Measurements from ENCODE around the gene GSTT2.
"Not testable (repeated sequence)": the region's sequence is repeated elsewhere in the genome, so short reads cannot be mapped to it uniquely, and the experiment has no call there.

The GSTT2 gene

GRCh38 chr22:23974836-23975352 lies 5.0 kb upstream of the GSTT2 start:
- DNase-seq = not testable (repeated sequence)

GRCh38 chr22:23977304-23977703 lies 2.6 kb upstream of the GSTT2 start:
- DNase-seq = not testable (repeated sequence)

GRCh38 chr22:23980567-23980966 lies 633 bp downstream of the GSTT2 start:
- not testable (repeated sequence) for DNase-seq

DNA sequence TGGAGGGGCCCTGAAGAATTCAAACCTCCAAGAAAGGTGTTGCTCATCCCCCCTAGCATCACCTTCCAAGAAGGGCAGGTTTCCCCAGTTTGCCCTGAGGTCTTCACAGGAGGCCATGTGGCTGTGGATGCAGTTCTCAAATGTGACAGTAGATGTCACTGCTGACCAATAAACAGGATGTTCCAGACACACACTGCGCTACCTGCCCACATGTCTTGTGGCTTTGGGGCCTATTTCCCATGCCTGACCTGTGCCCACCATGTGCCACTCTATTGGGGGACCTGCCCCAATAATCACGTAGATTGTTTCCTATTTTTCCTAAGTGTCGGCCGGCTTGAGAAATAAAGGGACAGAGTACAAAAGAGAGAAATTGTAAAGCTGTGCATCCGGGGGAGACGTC lies 4.5 kb downstream of the GSTT2 start:
- no peak for DNase-seq

- not testable (repeated sequence) for DNase-seq
These were observed 6.2 kb downstream of the GSTT2 start for GRCh38 chr22:23986089-23986488.

DNA sequence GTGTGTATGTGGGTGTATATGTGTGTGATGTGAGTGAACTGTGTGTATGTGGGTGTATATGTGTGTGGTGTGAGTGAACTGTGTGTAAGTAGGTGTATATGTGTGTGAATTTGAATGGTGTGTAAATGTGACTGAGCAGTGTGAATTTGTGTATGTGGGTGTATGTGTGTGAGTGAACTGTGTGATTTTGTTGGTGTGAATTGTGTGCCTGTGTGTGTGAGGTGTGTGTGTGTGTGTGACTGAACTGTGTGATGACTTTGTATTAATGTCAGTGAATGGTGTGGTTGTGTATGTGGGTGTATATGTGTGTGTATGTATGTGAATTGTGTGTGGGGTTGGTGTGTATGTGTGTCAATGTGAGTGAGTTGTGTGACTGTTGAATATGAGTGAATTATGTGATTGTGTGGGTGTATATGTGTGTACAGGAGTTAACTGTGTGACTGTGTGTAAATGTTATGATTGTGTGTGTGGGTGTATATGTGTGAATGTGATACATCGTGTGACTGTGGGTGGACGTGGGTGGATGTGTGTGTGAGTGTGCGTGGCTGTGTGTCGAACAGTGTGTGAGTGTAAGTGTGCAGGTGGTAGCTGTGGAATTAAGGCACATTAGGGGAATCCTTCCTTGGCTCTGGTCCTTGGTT lies 6.7 kb downstream of the GSTT2 start:
- not testable (repeated sequence) for DNase-seq

DNA sequence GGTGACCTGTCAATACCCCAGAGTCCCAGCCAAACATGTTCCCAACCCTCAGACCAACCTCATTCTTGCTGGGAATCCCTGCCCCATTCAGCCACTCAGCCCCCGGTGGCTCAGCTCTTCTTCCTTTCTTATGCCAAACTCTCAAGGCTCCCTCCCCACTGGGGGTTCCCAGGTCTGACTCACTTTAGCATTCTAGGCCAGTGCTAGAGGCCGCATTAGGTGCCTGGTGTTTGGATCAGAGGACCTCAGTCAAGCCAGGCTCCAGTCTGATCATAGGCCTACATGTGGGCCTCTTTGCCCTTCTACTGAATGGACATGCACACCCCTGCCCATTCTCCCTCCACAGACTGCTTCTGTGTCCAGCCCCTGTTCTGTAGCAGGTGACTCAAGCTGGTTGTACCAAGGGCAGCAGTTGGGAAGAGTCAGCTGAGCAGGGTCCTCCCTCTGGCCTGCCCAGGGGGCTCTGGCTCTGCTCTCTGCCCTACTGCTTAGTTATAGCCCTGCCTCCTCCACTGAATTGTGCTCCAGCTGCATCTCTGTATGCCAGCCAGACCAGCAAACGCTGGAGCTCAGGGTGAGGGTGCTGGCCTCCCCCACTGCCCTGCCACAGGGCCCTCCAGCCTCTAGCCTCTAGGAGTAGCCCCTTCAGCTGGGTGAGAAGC lies 9.8 kb downstream of the GSTT2 start:
- not testable (repeated sequence) for DNase-seq

DNA sequence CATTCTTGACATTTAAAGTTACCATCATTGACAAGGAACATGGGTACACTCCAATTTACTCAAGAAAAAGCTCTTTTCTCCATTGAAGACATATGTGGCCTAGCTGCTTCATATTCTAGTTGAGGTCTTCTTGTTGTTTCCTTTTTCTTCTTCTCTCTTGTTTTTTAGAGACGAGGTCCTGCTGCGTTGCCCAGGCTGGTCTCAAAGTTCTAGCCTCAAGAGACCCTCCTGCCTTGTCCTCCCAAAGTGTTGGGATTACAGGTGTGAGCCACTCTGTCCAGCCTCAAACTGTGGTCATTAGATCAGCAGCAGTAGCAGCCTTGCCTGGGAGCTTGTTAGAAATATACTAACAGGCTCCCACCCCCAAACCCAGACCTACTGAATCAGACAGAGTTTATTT lies 13.1 kb downstream of the GSTT2 start:
- not testable (repeated sequence) for DNase-seq

- not testable (repeated sequence) for DNase-seq
These were observed 13.7 kb downstream of the GSTT2 start for GRCh38 chr22:23993581-23994177.

DNA sequence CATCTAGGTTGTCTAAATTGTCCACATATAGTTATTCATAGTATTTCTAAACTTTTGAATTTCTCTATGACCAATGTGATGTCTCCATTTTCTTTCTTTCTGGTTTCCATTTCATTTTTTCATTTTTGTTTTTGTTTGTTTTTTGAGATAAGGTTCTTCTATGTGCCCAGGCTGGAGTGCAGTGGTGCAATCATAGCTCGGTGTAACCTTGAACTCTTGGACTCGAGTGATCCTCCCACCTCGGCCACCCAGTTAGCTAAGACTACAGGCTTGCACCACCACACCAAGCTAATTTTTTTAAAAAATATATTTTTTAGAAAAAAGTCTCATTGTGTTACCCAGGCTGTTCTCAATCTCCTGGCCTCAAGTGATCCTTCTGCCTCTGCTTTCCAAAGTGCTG lies 17.2 kb downstream of the GSTT2 start:
- DNase-seq = no peak

- DNase-seq = not testable (repeated sequence)
These were observed 19.8 kb downstream of the GSTT2 start for GRCh38 chr22:23999779-24000178.

DNA sequence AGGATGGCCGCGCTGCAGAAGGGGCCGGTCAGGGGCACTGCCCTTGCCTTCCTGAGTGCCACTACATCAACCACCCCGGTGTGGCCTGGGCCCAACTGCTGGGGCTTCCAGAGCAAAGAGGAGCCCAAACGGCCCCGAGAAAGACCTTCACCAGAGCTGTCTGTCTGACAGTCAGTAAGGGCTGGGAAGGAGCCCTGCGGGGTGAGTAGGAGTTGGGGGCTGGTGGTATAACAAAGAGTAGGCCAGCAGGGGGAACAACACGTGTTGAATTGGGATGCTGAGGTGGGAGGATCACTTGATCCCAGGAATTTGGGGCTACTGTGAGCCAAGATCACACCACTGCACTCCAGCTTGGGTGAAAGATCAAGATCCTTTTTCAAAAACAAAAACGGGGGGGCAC lies 21.4 kb downstream of the GSTT2 start:
- DNase-seq = no peak

DNA sequence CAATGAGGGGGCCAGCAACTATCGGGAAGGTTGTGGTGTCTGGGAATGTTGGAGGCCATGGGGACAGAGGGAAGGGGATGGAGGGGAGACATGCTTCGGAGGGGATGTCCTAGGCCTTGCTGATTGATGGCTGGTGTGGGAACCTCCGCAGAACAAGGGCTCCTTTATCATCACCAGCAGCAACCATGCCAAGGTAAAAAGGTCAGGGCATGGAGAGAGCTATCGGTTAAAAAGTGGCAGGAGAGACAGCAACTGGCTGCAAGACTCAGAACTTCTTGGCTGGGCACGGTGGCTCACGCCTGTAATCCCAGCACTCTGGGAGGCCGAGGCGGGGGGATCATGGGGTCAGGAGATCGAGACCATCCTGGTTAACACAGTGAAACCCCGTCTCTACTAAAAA lies 22.3 kb downstream of the GSTT2 start:
- DNase-seq = no peak

- DNase-seq = no peak
These were observed 22.9 kb downstream of the GSTT2 start for GRCh38 chr22:24002851-24003250.

- DNase-seq = no peak
These were observed 24.0 kb downstream of the GSTT2 start for GRCh38 chr22:24003887-24004286.

- DNase-seq = no peak
These were observed 25.3 kb downstream of the GSTT2 start, which contains the start of gene GSTT4 for GRCh38 chr22:24005201-24005600. TSS of gene GSTT4 (minus strand) at chr22:24005453. CDS start at chr22:24005356, 97 bp downstream.

DNA sequence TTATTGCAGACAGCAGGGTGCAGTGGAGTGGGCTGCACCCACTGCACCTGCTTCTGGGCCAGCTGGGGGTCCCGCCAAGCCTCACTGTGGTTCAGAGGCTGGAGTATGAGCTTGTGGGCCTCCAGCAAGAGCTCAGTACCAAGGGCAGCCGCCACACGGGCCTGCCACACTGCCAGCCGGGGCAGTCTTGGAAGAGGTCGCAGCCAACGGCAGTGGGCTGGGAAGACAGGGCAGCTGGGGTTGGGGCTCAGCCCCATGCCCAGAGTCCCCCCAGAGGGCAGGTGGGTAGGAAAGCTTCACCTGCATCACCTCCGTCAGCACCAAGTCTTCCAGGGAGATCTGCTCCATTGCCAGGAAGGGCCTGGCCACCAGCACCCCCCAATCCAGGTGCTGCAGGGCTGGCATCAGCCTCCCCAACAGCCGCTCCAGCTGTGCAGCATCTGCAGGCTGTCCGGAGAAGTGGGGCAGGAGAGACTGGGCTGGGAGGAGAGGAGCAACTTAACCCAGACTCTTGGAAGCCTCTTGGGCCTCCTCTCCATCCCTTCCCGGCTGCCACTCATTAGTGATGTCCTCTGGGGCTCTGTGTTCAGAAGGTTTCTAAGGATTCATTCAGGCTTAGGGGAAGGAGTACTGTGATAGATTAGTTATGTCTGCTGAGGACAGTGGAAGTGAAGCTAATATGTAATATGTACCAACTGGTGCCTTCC lies 26.4 kb downstream of the GSTT2 start:
- no peak for DNase-seq

DNA sequence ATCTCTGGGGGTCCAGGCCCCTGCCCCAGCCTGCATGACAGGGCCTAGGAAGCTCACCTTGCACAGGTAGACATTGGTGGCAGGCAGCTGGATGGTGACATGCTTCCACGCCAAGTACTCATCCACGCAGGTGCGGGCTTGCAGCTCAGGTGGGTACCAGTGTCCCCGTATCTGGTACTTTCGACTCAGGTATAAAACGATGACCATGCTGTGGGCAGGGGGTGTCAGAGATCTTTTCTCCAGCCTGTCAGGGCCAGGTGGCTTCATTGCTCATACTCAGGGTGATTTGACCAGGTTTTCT lies 26.9 kb downstream of the GSTT2 start:
- no peak for DNase-seq

DNA sequence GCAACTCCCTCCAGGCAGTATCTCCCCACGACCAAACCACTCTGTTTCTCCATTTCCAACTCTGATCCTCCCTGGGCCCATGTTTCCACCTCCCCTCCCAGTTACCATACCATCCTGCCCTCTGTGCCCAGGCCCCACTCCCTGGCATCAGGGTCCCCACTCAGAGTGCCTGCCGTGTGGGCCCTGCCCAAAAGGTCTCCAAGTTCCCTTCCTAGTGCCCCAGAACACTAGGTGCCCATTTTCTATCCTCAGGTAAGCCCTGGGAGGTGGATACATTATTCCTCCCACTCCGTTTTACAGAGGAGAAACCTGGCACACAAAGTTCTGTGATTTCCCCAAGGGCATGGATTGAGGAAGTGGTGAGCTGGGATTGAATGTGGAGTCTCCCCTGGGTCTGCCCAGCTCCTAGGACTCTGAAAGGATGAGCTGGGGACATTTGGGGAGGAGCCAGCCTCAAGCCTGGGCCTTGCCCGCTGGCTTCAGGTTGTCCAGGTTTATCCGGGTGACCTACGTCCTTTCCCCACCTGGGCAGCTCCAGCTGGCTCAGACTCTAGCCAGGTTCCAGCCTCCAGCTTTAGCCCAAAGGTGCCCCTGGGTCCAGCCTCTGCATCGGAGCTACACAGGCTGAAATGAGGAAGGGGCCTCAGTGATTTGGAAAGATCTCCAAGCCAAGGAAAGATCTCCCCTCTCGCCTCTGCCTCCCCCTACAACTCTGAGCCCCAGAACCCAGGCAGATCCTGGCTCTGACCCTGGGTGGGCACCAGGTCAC lies 27.5 kb downstream of the GSTT2 start:
- no peak for DNase-seq

- no peak for DNase-seq
These were observed 28.0 kb downstream of the GSTT2 start for GRCh38 chr22:24008022-24008283.

DNA sequence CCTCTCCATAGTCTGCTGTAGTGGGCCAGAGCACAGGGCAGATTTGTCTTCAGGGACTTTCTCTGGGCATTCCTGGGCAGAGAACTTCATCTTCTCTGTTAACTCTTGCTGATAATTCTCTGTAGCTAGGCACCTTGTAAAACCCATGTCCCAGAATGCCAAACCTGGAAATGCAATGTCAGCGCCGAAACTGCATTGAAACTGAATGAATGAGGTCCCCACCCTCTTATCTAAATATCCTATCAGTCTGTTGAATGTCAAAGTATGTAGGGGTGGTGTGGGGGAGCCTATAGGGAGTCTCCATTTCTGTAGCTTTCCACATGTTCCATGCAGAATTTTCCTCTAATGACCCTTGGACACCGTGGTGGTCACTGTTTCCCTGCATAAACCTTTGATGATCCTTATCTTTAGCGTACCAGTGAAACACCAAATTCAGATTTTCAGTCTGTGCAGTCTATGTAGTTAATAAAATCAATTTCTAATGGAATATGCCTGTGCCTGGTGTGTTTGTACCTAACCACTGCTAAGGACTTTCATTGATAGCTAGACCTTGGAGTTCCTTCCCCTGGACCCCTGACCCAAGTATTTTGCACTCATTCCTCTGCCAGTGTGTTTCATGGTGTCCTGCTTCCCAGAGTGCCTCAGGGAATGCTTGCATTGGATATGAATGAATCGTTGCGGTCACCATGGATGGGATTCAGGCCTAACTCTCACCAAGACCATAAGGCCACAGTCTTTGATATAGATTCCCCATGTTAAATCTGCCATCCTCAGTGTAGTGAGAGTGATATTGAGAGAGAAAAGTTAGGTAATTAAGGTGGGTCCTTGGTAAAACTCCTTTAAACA lies 28.7 kb downstream of the GSTT2 start:
- no peak for DNase-seq
